Measurements from ENCODE around the gene PEPD.

DNA sequence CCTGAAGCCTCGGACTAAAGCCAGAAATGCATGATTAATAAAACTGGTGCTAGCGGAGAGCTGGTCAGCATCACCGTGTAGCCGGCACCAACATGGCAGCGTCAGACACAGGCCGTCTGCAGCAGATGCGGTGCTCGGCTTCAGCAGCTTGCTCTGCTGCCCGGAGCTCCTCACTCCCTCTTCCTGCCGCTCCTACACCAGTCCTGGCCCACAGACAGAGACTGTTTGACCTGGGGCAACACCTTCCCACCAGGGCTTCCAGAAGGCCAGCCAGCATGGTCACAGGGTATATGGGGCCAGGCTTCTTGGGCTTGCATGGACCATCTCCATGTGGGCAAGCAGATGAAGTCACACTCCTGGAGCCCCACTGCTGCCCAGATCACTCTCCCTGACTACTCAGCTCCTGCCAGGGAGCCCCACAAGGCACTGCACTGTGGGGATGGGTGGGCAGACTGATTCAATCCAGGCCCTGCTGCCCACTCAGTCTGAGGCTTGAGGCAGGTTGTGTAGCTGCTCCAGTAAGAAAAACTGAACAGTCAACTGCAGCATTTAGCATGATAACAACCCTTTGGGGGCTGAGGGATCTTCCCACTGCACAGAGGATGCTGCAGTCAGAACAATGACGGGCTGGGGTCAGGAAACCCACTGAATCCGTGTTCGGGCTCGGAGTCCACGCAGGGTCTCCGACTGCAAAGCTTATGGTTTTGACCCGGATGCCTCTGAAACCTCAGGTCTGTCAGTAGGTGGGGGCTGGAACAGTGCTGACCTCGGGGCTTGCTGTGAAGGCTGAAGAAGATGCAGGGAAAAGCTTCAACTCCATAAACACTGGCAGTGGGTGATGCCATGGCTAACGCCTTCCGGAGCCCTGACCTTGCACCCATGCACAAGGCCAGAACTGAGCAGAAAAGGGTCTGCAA lies 102.5 kb downstream of the PEPD start:
- no peak for TF ChIP-seq POLR2A (IDR thresholded peaks at IDR 0.05)
- TF ChIP-seq, protein P1, sequence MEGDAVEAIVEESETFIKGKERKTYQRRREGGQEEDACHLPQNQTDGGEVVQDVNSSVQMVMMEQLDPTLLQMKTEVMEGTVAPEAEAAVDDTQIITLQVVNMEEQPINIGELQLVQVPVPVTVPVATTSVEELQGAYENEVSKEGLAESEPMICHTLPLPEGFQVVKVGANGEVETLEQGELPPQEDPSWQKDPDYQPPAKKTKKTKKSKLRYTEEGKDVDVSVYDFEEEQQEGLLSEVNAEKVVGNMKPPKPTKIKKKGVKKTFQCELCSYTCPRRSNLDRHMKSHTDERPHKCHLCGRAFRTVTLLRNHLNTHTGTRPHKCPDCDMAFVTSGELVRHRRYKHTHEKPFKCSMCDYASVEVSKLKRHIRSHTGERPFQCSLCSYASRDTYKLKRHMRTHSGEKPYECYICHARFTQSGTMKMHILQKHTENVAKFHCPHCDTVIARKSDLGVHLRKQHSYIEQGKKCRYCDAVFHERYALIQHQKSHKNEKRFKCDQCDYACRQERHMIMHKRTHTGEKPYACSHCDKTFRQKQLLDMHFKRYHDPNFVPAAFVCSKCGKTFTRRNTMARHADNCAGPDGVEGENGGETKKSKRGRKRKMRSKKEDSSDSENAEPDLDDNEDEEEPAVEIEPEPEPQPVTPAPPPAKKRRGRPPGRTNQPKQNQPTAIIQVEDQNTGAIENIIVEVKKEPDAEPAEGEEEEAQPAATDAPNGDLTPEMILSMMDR (IDR thresholded peaks at IDR 0.05 in 4 of 5, conservative IDR thresholded peaks at IDR 0.05 in 1 of 5), result no peak
